Neural crest cell (in vitro differentiated cells): Measurements from ENCODE around the gene PRRT2. TPM values are rescaled to one million over a fixed set of nuclear protein-coding genes. Genes with fewer than 3 reads are reported as not detected.

Source experiments
- DNase-seq: peaks from one replicate; pipeline ENCODE4 v3.0.0; 2021; ENCODE audit warnings: low read depth, mixed read lengths, low spot score
- H3K27ac Mint-ChIP-seq: one replicate; pipeline ENCODE4 v1.8.0; 2021; ENCODE audit warnings: mild to moderate bottlenecking, mixed read lengths; ENCODE audit not compliant: unreplicated experiment
- H3K27me3 Mint-ChIP-seq: 2 replicates; pipeline ENCODE4 v1.8.0; 2021; ENCODE audit warnings: low read depth, mild to moderate bottlenecking, mixed read lengths
- H3K36me3 Mint-ChIP-seq: 2 replicates; pipeline ENCODE4 v1.8.0; 2021; ENCODE audit warnings: low read depth, mild to moderate bottlenecking, mixed read lengths
- H3K4me1 Mint-ChIP-seq: 2 replicates; pipeline ENCODE4 v1.8.0; 2021; ENCODE audit warnings: mixed read lengths
- H3K4me3 Mint-ChIP-seq: one replicate; pipeline ENCODE4 v1.8.0; 2021; ENCODE audit warnings: mild to moderate bottlenecking, mixed read lengths
- H3K9me3 Mint-ChIP-seq: 2 replicates; pipeline ENCODE4 v1.8.0; 2021; ENCODE audit warnings: mixed read lengths
- CTCF ChIP-seq: fragments of 200-600 bp; sonication (generic); conservative IDR thresholded peaks from 2 replicates; pipeline ENCODE4 v1.5.0; 2021; ENCODE audit warnings: antibody characterized with exemption, mild to moderate bottlenecking
- total RNA-seq: library from RNA; stranded (reverse); gene quantifications from 2 replicates; pipeline ENCODE4 v1.2.1, GENCODE V29; 2021

The PRRT2 gene
- total RNA-seq, 1 donor from 2014 or later: 21.2 TPM

DNA sequence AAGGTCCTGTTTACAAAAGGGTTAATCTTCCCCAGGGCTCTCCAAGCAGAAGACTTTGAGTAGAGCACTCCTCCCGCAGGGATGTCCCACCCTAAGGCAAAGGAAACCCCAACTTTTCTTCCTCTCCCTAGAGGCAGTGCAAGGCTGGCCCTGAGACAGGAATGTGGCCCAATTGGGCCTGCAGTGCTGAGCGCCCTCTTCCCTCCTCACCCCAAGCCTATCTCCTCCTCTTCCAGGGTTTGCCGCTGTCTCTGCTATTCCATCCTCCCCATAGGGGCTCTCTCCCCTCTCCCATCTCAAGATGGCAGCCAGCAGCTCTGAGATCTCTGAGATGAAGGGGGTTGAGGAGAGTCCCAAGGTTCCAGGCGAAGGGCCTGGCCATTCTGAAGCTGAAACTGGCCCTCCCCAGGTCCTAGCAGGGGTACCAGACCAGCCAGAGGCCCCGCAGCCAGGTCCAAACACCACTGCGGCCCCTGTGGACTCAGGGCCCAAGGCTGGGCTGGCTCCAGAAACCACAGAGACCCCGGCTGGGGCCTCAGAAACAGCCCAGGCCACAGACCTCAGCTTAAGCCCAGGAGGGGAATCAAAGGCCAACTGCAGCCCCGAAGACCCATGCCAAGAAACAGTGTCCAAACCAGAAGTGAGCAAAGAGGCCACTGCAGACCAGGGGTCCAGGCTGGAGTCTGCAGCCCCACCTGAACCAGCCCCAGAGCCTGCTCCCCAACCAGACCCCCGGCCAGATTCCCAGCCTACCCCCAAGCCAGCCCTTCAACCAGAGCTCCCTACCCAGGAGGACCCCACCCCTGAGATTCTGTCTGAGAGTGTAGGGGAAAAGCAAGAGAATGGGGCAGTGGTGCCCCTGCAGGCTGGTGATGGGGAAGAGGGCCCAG lies 1.0 kb downstream of the PRRT2 start:
- H3K4me1 Mint-ChIP-seq: peaks cover 80% of the 10 kb centered on the region
- TF ChIP-seq CTCF: no peak
- H3K27ac Mint-ChIP-seq: peak overlapping the region; percentile 83

GRCh38 chr16:29813644-29814562 lies 1.9 kb downstream of the PRRT2 start:
- Mint-ChIP-seq H3K36me3 (peaks cover 9% of the 10 kb centered on the region), H3K4me1 (peaks cover 78% of the 10 kb centered on the region), H3K27ac (no peak overlapping the region), H3K4me3 (peak overlapping the region; percentile 96), H3K9me3 (no peaks in the 10 kb centered on the region), H3K27me3 (peaks cover 14% of the 10 kb centered on the region)
- DNase-seq: no peak
- no peak for TF ChIP-seq CTCF

More for the DNA sequence above, 1.0 kb downstream of the PRRT2 start:
- Mint-ChIP-seq H3K36me3 (peaks cover 9% of the 10 kb centered on the region), H3K27me3 (peaks cover 17% of the 10 kb centered on the region), H3K9me3 (no peaks in the 10 kb centered on the region), H3K4me3 (peak overlapping the region; percentile 96)
- no peak for DNase-seq

GRCh38 chr16:29814592-29814991 lies 2.6 kb downstream of the PRRT2 start:
- no peak for DNase-seq
- TF ChIP-seq CTCF: no peak
- peaks cover 81% of the 10 kb centered on the region for H3K4me1 Mint-ChIP-seq
- peaks cover 14% of the 10 kb centered on the region for H3K27me3 Mint-ChIP-seq
- H3K4me3 Mint-ChIP-seq: peak overlapping the region; percentile 96
- no peaks in the 10 kb centered on the region for H3K9me3 Mint-ChIP-seq
- H3K36me3 Mint-ChIP-seq: peaks cover 14% of the 10 kb centered on the region
- peak overlapping the region; percentile 38 for H3K27ac Mint-ChIP-seq

DNA sequence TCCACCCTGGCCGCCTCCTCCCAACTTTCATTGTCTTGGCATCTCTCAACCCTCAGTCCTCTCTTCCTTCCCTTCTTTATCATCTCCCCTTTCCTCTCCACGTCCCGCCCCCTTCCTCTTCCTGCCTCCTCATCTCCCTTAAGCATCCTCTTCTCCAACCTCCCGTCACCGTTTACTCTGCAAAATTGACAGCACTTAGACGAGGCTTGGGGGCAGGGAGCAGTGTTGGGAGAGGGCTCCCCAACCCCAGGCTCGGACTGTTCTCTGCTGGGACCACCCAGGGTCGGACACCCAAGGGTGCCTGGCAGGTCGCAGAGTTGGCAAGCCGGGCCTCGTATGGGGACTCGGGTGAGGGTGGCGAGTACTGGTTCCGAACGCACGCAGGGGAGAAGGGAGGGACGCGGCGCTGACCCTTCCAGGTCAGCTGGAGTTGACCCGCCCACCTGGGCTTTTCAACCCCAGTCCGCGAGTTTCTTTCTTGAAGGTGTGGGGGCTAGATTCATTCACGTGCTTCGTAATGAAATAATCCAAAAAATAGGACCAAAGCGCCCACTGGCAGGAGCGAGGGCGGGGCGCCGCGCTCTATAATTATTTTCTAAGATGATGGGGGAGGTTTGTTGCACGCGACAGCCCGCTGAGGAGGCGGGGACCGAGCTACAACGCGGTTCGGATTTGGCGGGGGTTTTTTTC lies 3.2 kb downstream of the PRRT2 start:
- no peaks in the 10 kb centered on the region for H3K9me3 Mint-ChIP-seq
- DNase-seq: peak; percentile 19
- H3K27ac Mint-ChIP-seq: peak overlapping the region; percentile 38
- peaks cover 12% of the 10 kb centered on the region for H3K27me3 Mint-ChIP-seq
- peaks cover 82% of the 10 kb centered on the region for H3K4me1 Mint-ChIP-seq
- TF ChIP-seq CTCF: no peak
- H3K36me3 Mint-ChIP-seq: peaks cover 13% of the 10 kb centered on the region
- peak overlapping the region; percentile 96 for H3K4me3 Mint-ChIP-seq
